Spleen (tissue), 7 donors: ENCODE measurements around the gene MFN2.

Experiments used
- POLR2A ChIP-seq, 3 donors: fragments of 450-650 bp; IDR thresholded peaks; one replicate each; pipeline ENCODE4 v1.5.1; 2017; ENCODE audit warnings: antibody characterized with exemption in 3 of 3, mild to moderate bottlenecking in 1 of 3
- TF ChIP-seq, protein P1 (sequence below), 11 experiments: fragments of 200-600 bp in 7 of 11; fragments of 450-650 bp in 4 of 11; sonication (generic) in 4 of 11; IDR thresholded peaks in 8 of 11; conservative IDR thresholded peaks in 3 of 11; 1 replicate in 7 of 11; 2 replicates in 4 of 11; pipeline versions ENCODE4 v1.4.0 to v1.8.0; 2016 to 2021; ENCODE audit warnings: antibody characterized with exemption in 11 of 11, inconsistent platforms in 4 of 11, mild to moderate bottlenecking in 1 of 11
- donor health status: DM: no; HTN: no; CAD: no; lungs with moderate emphysema.
- donor health status: DM: no; HTN: no; CAD: no.
- donor health status: DM: no; HTN: no; CAD: no.

DNA sequence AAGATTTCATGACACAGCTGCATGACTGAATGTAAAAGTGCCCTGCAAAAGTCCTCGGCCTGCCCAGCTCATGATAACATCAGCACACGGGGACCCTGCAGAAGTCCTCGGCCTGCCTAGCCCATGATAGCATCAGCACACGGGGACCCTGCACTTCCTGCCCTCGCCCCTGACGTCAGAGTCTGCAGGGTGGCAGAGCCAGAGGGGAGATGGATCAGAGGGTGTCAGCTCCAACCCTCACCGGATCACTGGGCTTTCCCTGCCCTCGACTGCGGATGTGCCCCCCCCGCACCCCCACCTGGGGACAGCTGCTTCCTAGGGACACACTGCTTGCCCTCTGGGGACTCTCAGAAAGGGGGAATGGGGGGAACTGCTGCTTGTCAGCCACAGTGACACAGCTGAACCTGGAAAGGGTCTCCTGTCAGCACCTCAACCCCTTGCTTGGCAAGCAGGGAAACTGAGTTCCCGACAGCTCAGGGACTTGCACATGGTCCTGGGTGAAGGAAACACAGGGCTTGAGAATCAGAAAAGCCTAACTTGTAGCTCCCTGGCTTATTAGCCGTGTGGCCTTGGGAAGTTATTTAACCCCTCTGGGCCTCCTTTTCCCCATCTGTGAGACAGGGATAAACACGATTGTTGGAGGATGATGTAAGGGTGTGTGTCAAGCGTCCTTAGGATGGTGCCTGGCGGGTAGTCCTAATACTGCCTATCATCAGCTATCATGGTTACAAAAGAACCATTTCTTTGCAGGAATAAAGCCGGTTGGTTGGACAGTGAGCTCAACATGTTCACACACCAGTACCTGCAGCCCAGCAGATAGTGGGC, 30.7 kb downstream of the MFN2 start:
- TF ChIP-seq, protein P1, sequence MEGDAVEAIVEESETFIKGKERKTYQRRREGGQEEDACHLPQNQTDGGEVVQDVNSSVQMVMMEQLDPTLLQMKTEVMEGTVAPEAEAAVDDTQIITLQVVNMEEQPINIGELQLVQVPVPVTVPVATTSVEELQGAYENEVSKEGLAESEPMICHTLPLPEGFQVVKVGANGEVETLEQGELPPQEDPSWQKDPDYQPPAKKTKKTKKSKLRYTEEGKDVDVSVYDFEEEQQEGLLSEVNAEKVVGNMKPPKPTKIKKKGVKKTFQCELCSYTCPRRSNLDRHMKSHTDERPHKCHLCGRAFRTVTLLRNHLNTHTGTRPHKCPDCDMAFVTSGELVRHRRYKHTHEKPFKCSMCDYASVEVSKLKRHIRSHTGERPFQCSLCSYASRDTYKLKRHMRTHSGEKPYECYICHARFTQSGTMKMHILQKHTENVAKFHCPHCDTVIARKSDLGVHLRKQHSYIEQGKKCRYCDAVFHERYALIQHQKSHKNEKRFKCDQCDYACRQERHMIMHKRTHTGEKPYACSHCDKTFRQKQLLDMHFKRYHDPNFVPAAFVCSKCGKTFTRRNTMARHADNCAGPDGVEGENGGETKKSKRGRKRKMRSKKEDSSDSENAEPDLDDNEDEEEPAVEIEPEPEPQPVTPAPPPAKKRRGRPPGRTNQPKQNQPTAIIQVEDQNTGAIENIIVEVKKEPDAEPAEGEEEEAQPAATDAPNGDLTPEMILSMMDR (IDR thresholded peaks at IDR 0.05 in 8 of 11, conservative IDR thresholded peaks at IDR 0.05 in 3 of 11), result no peak
- no peak for TF ChIP-seq POLR2A (IDR thresholded peaks at IDR 0.05)
